IMR-90 (cell line): ENCODE measurements around the gene CAMSAP3. TPM values are rescaled to one million over a fixed set of nuclear protein-coding genes. Genes with fewer than 3 reads are reported as not detected.

Experiments used
- ATAC-seq: fragments of 200-7000 bp; cut with Tn5 transposase; 2 replicates; pipeline ENCODE4 v1.9.1; 2020; ENCODE audit warnings: low read depth, mild to moderate bottlenecking, moderate library complexity
- BruUV-seq: library from RNA; stranded (reverse); fragments of 400-500 nt; replicated peaks from 2 replicates; lab custom pipeline; 2021; lab: Mats Ljungman, UMichigan
- CTCF ChIA-PET: fragments of 300-600 bp; formaldehyde crosslinking; extraction: SDS; loops from one replicate; lab custom pipeline; 2021; ENCODE audit warnings: antibody characterized with exemption; lab: Yijun Ruan, JAX
- POLR2A ChIA-PET: fragments of 300-600 bp; sonication (Branson Sonifier 250); formaldehyde crosslinking; loops from one replicate; lab custom pipeline; 2022; ENCODE audit warnings: antibody characterized with exemption; ENCODE audit not compliant: unreplicated experiment; lab: Charles Lee
- DNase-seq: peaks from one replicate; pipeline ENCODE4 v3.0.0; 2013
- H2AFZ ChIP-seq: replicated peaks from 2 replicates; pipeline ENCODE3; 2013; ENCODE audit warnings: low read length, mild to moderate bottlenecking; ENCODE audit not compliant: poor library complexity
- H2AK5ac ChIP-seq: 2 replicates; pipeline ENCODE4 v1.6.1; 2013; ENCODE audit warnings: low read depth, low read length, inconsistent platforms
- H2AK9ac ChIP-seq: replicated peaks from 2 replicates; pipeline ENCODE3; 2013; ENCODE audit warnings: mild to moderate bottlenecking, low read depth, low read length, moderate library complexity; ENCODE audit not compliant: poor library complexity
- H2BK120ac ChIP-seq: 2 replicates; pipeline ENCODE4 v1.6.1; 2013; ENCODE audit warnings: low read depth, low read length, inconsistent platforms
- H2BK15ac ChIP-seq: 3 replicates; pipeline ENCODE4 v1.6.1; 2013; ENCODE audit warnings: low read depth, low read length, inconsistent platforms
- H2BK20ac ChIP-seq: 2 replicates; pipeline ENCODE4 v1.6.1; 2013; ENCODE audit warnings: low read depth, mild to moderate bottlenecking, inconsistent platforms, low read length, moderate library complexity
- H2BK5ac ChIP-seq: 2 replicates; pipeline ENCODE4 v1.6.1; 2013; ENCODE audit warnings: mild to moderate bottlenecking, low read depth, low read length, inconsistent platforms; ENCODE audit not compliant: poor library complexity, severe bottlenecking
- H3K14ac ChIP-seq: replicated peaks from 2 replicates; pipeline ENCODE4 v1.6.1; 2013; ENCODE audit warnings: low read depth, low read length, inconsistent platforms
- H3K18ac ChIP-seq: 2 replicates; pipeline ENCODE4 v1.6.1; 2013; ENCODE audit warnings: low read depth, low read length, control low read depth
- H3K23ac ChIP-seq: 2 replicates; pipeline ENCODE4 v1.6.1; 2013; ENCODE audit warnings: low read depth, low read length, inconsistent platforms
- H3K27ac ChIP-seq: 2 replicates; pipeline ENCODE4 v1.5.1; 2013; ENCODE audit warnings: mild to moderate bottlenecking, control low read depth, low read length; ENCODE audit not compliant: insufficient read depth
- H3K27me3 ChIP-seq: 2 replicates; pipeline ENCODE4 v1.6.1; 2013; ENCODE audit warnings: low read length; ENCODE audit not compliant: control insufficient read depth, insufficient read depth
- H3K36me3 ChIP-seq: 2 replicates; pipeline ENCODE4 v1.6.1; 2013; ENCODE audit warnings: low read length, mixed read lengths; ENCODE audit not compliant: control insufficient read depth, insufficient read depth
- H3K4ac ChIP-seq: 2 replicates; pipeline ENCODE4 v1.6.1; 2013; ENCODE audit warnings: low read depth, low read length, inconsistent platforms
- H3K4me1 ChIP-seq: 2 replicates; pipeline ENCODE4 v1.6.1; 2013; ENCODE audit warnings: low read length, mixed read lengths; ENCODE audit not compliant: control insufficient read depth, insufficient read depth
- H3K4me2 ChIP-seq: 2 replicates; pipeline ENCODE4 v1.6.1; 2013; ENCODE audit warnings: low read depth, mild to moderate bottlenecking, control low read depth, low read length, moderate library complexity
- H3K4me3 ChIP-seq: 2 replicates; pipeline ENCODE4 v1.5.1; 2013; ENCODE audit warnings: low read depth, mild to moderate bottlenecking, control low read depth, low read length, moderate library complexity; ENCODE audit not compliant: insufficient read depth
- H3K56ac ChIP-seq: 2 replicates; pipeline ENCODE4 v1.6.1; 2013; ENCODE audit warnings: low read length, inconsistent platforms; ENCODE audit not compliant: insufficient read depth; ENCODE audit errors: extremely low read depth
- H3K79me1 ChIP-seq, 2 experiments: 2 replicates each; pipeline ENCODE4 v1.6.1; 2013; ENCODE audit warnings: low read length in 2 of 2, inconsistent platforms in 1 of 2, low read depth in 1 of 2
- H3K9ac ChIP-seq: 2 replicates; pipeline ENCODE4 v1.6.1; 2013; ENCODE audit warnings: low read depth, low read length, control low read depth
- H3K9me1 ChIP-seq: 2 replicates; pipeline ENCODE4 v1.6.1; 2013; ENCODE audit warnings: low read length, inconsistent platforms; ENCODE audit not compliant: insufficient read depth
- H3K9me3 ChIP-seq: 2 replicates; pipeline ENCODE4 v1.6.1; 2013; ENCODE audit warnings: low read length; ENCODE audit not compliant: control insufficient read depth, insufficient read depth
- H4K20me1 ChIP-seq: 2 replicates; pipeline ENCODE4 v1.6.1; 2013; ENCODE audit warnings: low read length, inconsistent platforms; ENCODE audit not compliant: insufficient read depth
- H4K5ac ChIP-seq: 2 replicates; pipeline ENCODE4 v1.6.1; 2013; ENCODE audit warnings: mild to moderate bottlenecking, low read depth, low read length, control low read depth
- H4K8ac ChIP-seq, 2 experiments: 2 replicates each; pipeline ENCODE4 v1.6.1; 2013; ENCODE audit warnings: low read depth in 2 of 2, low read length in 2 of 2, control low read depth in 1 of 2, inconsistent platforms in 1 of 2
- H4K91ac ChIP-seq: 2 replicates; pipeline ENCODE4 v1.6.1; 2013; ENCODE audit warnings: low read depth, low read length, inconsistent platforms; ENCODE audit not compliant: insufficient read depth
- BHLHE40 ChIP-seq: fragments of 150-350 bp; IDR thresholded peaks from 2 replicates; pipeline ENCODE4 v1.6.1; 2016; ENCODE audit warnings: mild to moderate bottlenecking, low read depth, low read length
- CEBPB ChIP-seq: IDR thresholded peaks from 2 replicates; pipeline ENCODE4 v1.6.1; 2012; ENCODE audit warnings: low read depth, low read length, improper control_type of control experiment
- CHD1 ChIP-seq: IDR thresholded peaks from 2 replicates; pipeline ENCODE4 v1.6.1; 2012; ENCODE audit warnings: low read depth, low read length, improper control_type of control experiment
- CTCF ChIP-seq: conservative IDR thresholded peaks from 2 replicates; pipeline ENCODE4 v1.5.1; 2012; ENCODE audit warnings: mild to moderate bottlenecking, low read depth, low read length, improper control_type of control experiment
- ELK1 ChIP-seq: fragments of 150-350 bp; IDR thresholded peaks from 2 replicates; pipeline ENCODE4 v1.6.1; 2016; ENCODE audit warnings: low read depth, mild to moderate bottlenecking, low read length, moderate library complexity, borderline replicate concordance
- FOS ChIP-seq: fragments of 150-350 bp; IDR thresholded peaks from 2 replicates; pipeline ENCODE4 v1.6.1; 2016; ENCODE audit warnings: low read depth, low read length
- MAFK ChIP-seq: IDR thresholded peaks from 2 replicates; pipeline ENCODE4 v1.6.1; 2012; ENCODE audit warnings: low read depth, low read length, improper control_type of control experiment
- MAZ ChIP-seq: IDR thresholded peaks from 2 replicates; pipeline ENCODE4 v1.6.1; 2012; ENCODE audit warnings: low read depth, mild to moderate bottlenecking, low read length, improper control_type of control experiment, moderate library complexity, borderline replicate concordance
- MXI1 ChIP-seq: IDR thresholded peaks from 2 replicates; pipeline ENCODE4 v1.6.1; 2012; ENCODE audit warnings: low read depth, mild to moderate bottlenecking, low read length, moderate library complexity, borderline replicate concordance
- NFE2L2 ChIP-seq: fragments of 150-350 bp; IDR thresholded peaks from 2 replicates; pipeline ENCODE4 v1.6.1; 2016; ENCODE audit warnings: low read depth, mild to moderate bottlenecking, low read length
- POLR2A ChIP-seq: IDR thresholded peaks from 2 replicates; pipeline ENCODE4 v1.6.1; 2012; ENCODE audit warnings: mild to moderate bottlenecking, low read depth, low read length
- RAD21 ChIP-seq: IDR thresholded peaks from 2 replicates; pipeline ENCODE4 v1.6.1; 2012; ENCODE audit warnings: low read length, improper control_type of control experiment
- RCOR1 ChIP-seq: IDR thresholded peaks from 2 replicates; pipeline ENCODE4 v1.6.1; 2012; ENCODE audit warnings: mild to moderate bottlenecking, low read length, improper control_type of control experiment; ENCODE audit not compliant: insufficient replicate concordance
- RFX5 ChIP-seq: IDR thresholded peaks from 2 replicates; pipeline ENCODE4 v1.8.0; 2012; ENCODE audit warnings: low read depth, mild to moderate bottlenecking, low read length, moderate library complexity
- SMC3 ChIP-seq: fragments of 150-350 bp; IDR thresholded peaks from 2 replicates; pipeline ENCODE4 v1.6.1; 2016; ENCODE audit warnings: low read depth, mild to moderate bottlenecking, antibody characterized with exemption, low read length, moderate library complexity
- USF2 ChIP-seq: fragments of 150-350 bp; IDR thresholded peaks from 2 replicates; pipeline ENCODE4 v1.6.1; 2017; ENCODE audit warnings: mild to moderate bottlenecking, antibody characterized with exemption, low read length, low read depth
- WGBS, 2 experiments: methylation state at CpG; one replicate each; pipeline versions ENCODE4 v1.1.5 to v1.1.7; 2013; ENCODE audit warnings: missing lambda C conversion rate in 2 of 2; ENCODE audit not compliant: insufficient read length in 1 of 2; ENCODE audit errors: extremely low coverage in 2 of 2; 5-methylcytosine and 5-hydroxymethylcytosine counted together
- dilution Hi-C: fragments of 300-500 bp; cut with HindIII; formaldehyde crosslinking; loops from one replicate; pipeline ENCODE4 v1.14.3; 2018; ENCODE audit warnings: low sequenced_read_pairs; ENCODE audit not compliant: unreplicated experiment
- in situ Hi-C: fragments of 300-500 bp; cut with MboI; formaldehyde crosslinking; loops from 3 replicates; pipeline ENCODE4 v1.14.3; 2019; ENCODE audit warnings: low sequenced_read_pairs, inconsistent platforms, mixed read lengths
- intact Hi-C: fragments of 100-400 bp; cut with micrococcal nuclease; formaldehyde crosslinking; loops from 2 replicates; pipeline ENCODE4 v1.10.0; 2022
- polyA plus RNA-seq, 3 experiments: library from polyadenylated mRNA; depleted of rRNA; stranded (reverse); fragments of >200 nt; gene quantifications; 2 replicates each; pipeline ENCODE4 v1.2.3, GENCODE V29; 2012; ENCODE audit warnings: low replicate concordance in 1 of 3
- total RNA-seq: library from RNA; depleted of rRNA; stranded (reverse); fragments of >200 nt; gene quantifications from 2 replicates; pipeline ENCODE4 v1.2.3, GENCODE V29; 2012

The CAMSAP3 gene
- total and polyA plus RNA-seq, 2 of the 4 experiments (the other 2 are of a cell fraction) = not detected

- peaks cover 7% of the 10 kb centered on the region for H3K27me3 ChIP-seq
- H4K8ac ChIP-seq = no peak overlapping the region
- no peak overlapping the region for H2BK15ac ChIP-seq
- H3K18ac ChIP-seq = no peak overlapping the region
- H2BK5ac ChIP-seq = no peak overlapping the region
- intact Hi-C loops = no loop called here
- in situ Hi-C loops = no loop called here
- H3K4me3 ChIP-seq = no peak overlapping the region
- ATAC-seq (no peak), DNase-seq (no peak)
- ChIA-PET CTCF (no interaction called here), POLR2A (no interaction called here)
- dilution Hi-C loops = no loop called here
- no peaks in the 10 kb centered on the region for H3K36me3 ChIP-seq
- no peak overlapping the region for H2BK120ac ChIP-seq
- no peak overlapping the region for H2AK5ac ChIP-seq
- TF ChIP-seq RAD21 (no peak), RFX5 (no peak), NFE2L2 (no peak), MAFK (no peak), MXI1 (no peak), MAZ (no peak), POLR2A (no peak), CHD1 (no peak), FOS (no peak), RCOR1 (no peak), CTCF (no peak), ELK1 (no peak), BHLHE40 (no peak), USF2 (no peak), CEBPB (no peak), SMC3 (no peak)
- H3K23ac ChIP-seq = no peak overlapping the region
- H3K4ac ChIP-seq = no peak overlapping the region
- H2AK9ac ChIP-seq = no peak overlapping the region
- no peak overlapping the region for H3K14ac ChIP-seq
- no peak overlapping the region for H4K91ac ChIP-seq
- H3K9ac ChIP-seq = no peak overlapping the region
- no peak overlapping the region for H3K27ac ChIP-seq
- no peaks in the 10 kb centered on the region for H3K4me1 ChIP-seq
- H3K79me1 ChIP-seq = no peaks in the 10 kb centered on the region
- no peaks in the 10 kb centered on the region for H3K9me1 ChIP-seq
- H3K4me2 ChIP-seq = no peak overlapping the region
- H2BK20ac ChIP-seq = no peak overlapping the region
- BruUV-seq = no TSS peak
- H3K56ac ChIP-seq = no peak overlapping the region
- H4K5ac ChIP-seq = no peak overlapping the region
- H3K9me3 ChIP-seq = no peaks in the 10 kb centered on the region
- H2AFZ ChIP-seq = no peak overlapping the region
- 87% methylated on average over 3 of the region's 7 CpGs; no CpG with 5 or more reads in 1 of the 2 experiments for WGBS, 2 experiments
- no peaks in the 10 kb centered on the region for H4K20me1 ChIP-seq
Observed at GRCh38 chr19:7589822-7590221, 5.8 kb upstream of the CAMSAP3 start.
